Measurements from ENCODE around the gene CPXM1.
"Not testable (repeated sequence)": the region's sequence is repeated elsewhere in the genome, so short reads cannot be mapped to it uniquely, and the experiment has no call there.

CPXM1 gene

DNA sequence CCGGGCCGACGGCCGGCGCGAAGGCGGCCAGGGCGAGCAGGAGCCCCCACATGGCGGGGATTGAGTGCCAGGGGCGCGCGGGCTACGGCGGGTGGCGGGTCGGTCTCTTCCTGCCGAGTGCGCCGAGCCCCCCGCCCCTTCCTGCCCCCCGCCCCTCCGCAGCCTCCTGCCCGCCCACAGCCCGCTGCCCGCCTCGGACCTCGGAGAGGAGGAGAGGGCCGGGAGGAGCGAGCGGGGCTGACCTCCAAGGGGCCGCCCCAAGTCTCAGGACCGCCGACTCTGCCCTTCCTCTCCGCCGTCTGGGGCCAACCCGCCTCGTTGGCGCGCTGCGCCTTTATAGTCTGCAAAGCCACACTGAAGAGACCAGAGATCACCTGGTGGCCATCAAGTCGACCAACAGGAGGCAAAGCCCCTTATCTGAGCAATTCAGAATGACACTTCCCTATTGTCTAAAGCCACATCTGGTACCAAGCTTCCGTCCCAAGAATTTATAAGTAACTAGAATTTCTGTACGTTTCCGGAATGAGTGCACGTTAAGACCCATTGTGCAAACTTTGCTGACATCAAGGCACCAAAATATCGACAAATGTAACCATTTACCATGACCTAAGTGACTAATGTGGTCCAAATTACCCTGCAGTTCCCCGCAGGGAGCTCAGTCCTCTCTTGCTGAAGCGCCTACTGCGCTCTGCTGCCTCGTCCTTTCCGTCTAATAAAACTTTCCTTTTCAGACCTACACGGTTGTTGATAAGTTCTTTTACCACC lies at the start of gene CPXM1:
TSS of gene CPXM1 (minus strand) at position 107 of the 765 bp plus-strand sequence. CDS start at position 52, 55 bp downstream.
- DNase-seq (ENCODE audit: low spot score) = no peak

DNA sequence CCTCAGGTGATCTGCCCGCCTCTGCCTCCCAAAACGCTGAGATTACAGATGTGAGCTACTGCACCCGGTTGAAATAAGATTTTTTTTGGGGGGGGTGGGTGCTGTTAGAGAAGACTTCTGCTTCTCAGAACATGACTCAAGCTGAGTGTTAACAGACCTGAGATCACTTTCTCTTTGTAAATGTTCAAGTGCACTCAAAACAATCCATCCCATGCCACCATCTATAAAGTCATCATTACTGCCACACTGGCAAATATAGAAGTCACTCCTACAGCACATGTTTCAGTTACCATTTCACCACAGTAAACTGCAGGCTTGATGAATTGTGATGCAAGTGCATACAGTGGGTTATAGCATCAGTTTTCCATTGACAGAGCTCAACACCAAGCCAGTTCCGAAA lies 49.1 kb upstream of the CPXM1 start:
- DNase-seq (ENCODE audit: low spot score) = no peak

DNA sequence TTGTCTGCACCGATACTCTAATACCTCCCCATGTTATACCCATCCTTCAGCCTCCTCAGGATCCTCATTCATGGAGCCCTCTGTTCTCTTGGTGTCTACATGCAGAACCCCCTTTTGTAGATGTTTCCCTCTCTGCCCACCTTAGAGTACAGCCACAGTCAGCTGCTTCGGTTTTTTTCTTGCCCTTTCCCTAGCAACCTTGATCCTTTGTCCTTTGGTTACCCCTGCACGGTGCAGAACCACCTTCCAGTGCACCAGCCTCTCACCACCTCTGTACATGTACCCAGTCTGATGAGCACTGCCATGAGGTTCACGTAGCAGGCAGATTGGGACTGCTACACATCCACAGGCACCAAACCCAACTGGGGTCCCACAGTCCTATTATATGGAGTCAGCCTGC lies 47.4 kb upstream of the CPXM1 start:
- DNase-seq (ENCODE audit: low spot score) = no peak

DNA sequence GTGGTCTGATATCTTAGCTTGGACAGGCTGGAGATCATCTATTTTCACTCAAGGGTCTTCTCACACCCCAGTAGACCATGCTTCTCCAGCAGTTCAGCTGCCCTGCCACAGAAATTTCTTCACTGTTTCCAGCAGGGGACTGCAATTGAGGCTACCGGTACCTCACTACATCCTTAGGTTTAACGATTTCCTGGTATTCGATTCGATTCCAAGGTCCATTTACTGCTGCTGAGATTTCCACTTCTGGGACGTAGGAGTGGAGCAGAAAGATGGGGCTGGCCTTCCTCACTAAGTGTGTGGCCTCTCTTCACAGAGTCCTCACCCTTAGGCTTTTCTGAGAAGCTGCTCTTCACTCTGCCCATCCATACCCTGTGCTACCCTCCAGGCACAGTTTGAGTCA lies 46.3 kb upstream of the CPXM1 start:
- DNase-seq (ENCODE audit: low spot score) = no peak

DNA sequence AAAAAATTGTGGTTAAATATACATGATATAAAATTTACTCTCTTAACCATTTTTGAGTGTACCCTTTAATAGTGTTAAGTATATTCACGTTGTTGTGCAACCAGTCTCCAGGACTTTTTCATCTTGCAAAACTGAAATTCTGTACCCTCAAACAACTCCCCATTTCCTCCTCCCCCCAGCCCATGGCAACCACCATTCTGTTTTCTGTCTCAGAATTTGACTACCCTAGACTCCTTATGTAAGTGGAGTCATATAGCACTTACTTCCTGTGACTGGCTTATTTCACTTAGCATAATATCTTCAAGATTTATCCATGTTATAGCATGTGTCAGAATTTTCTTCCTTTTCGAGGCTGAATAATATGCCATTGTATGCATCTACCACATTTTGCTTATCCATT lies 45.2 kb upstream of the CPXM1 start:
- DNase-seq (ENCODE audit: low spot score) = no peak

DNA sequence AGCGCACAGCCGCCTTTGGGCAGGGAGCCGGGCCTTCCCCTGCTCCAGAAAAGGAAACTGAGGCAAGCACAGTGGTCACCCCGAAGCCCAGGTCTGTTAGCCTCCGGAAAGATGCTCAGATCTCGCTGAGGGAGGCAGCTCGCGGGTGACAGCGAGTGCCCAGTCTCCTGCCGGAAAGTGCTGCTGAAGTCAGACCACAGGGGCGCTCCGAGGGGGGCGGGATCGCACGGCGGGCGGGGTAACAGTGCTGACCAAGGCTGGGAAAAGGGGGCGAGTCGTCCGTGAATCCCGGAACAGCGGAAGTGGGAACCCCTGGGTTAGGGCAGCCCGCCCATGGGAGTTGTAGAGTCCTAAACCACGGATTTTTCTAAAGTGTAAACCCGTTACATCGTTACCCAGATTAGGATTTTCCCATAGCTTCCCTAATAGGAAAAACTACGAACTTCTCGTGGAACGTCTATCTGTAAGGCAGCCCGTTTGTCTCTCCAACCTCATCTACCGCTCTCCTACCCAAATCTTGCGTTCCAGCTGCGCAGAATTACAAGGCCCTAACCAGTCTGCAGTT lies 40.6 kb upstream of the CPXM1 start:
- no peak for DNase-seq (ENCODE audit: low spot score)

DNA sequence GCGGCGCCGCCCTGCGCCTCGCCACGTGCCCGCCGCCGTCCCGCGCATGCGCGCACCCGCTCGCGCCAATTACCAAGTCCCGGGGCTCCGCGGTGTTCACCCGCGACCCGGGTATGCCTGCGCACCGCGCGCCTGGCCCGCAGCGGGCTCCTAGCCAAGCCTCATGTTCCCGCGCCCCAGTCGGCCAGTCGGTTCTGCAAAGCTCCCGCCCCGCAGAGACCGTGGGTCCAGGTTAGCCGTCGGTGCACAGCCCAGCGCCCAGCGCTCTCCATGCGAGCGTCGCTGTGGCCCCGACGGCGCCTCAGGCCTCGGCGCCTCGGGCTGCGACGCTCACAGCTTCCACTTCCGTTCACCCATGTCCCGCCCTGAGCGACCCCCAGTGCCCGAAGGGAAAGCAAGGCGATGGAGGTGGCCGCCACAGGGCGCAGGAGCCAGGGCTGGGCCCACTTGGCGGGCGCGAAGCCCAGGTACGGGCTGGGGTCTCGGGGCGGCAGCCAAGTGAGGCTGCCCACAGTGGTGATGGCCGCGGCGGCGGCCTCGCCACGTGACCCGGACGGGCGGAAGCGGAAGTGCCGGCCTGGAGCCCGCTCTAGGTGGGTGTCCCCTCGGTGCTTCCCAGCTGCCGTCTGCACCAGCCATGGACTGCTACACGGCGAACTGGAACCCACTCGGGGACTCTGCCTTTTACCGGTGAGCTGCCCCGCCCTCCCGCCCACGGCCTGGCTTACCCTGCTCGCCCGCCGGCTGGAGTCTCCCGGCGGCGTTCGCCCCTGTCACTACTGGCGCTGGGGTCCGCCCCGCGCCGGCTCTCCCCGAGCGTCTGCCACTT lies 39.9 kb upstream of the CPXM1 start, which contains the start of the genes PCED1A and VPS16:
TSS of gene PCED1A (minus strand) at position 518 of the 829 bp plus-strand sequence. CDS start 743 bp downstream, outside the sequence.
TSS of gene VPS16 (plus strand) at position 608 of the 829 bp plus-strand sequence. CDS start at position 638, 30 bp downstream.
- DNase-seq (ENCODE audit: low spot score) = peak; percentile 85

DNA sequence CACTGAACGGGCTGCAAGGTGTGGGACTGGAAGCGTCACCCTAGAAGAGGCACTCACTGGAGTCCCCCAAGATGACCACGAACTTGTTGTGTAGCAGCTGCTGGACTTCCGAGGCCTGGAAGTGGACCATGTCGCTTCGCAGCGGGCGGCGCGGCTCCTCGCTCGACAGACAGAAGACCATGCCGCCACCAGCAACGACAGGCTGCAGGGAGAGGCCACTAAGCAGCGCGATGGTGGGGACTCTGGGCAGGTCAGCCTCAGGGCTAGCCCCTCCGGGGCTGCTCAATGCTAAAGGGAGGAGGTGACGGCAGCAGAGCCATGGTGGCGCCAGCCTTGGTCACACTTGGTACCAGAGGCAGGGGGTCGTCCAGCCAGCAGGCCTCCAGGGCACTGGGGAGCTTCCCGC lies 39.3 kb upstream of the CPXM1 start:
- no peak for DNase-seq (ENCODE audit: low spot score)

DNA sequence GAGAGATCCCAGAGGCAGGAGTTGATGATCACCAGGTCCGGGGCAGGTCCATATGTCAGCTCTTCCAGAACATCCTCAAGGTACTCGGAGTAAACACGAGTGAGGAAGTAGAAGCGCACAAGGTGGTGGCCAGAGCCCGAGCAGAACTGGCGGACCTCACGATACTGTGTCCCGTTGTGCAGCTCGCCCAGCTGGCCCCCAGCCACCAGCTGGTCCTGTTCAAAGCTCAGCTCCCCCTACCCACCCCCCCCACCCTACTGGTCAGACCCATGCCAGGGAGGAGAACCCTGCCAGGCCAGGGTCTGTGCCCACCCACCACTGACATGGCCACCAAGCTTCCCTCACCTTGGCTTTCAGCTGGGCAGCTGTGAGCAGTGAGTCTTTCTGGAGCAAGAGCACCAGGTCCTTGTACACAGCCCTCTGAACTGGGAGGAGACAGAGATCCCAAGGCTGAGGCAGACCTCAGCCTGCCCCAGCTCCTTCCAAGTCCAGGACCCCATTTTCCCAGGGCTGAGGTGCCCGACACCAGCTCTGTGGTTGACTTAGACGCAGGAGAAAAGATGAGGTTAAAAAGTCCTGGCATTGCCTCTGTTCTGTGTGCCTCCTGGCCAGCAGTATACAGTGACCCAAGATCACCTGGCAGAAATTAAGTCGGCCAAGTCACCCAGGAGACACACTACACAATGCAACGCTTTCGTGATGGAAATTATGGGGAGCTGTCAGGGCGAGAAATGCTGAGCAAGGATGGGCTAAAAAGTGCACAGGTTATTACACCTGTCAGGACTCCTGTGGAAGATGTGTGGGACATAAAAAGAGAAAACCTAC lies 38.6 kb upstream of the CPXM1 start:
- DNase-seq (ENCODE audit: low spot score) = no peak

DNA sequence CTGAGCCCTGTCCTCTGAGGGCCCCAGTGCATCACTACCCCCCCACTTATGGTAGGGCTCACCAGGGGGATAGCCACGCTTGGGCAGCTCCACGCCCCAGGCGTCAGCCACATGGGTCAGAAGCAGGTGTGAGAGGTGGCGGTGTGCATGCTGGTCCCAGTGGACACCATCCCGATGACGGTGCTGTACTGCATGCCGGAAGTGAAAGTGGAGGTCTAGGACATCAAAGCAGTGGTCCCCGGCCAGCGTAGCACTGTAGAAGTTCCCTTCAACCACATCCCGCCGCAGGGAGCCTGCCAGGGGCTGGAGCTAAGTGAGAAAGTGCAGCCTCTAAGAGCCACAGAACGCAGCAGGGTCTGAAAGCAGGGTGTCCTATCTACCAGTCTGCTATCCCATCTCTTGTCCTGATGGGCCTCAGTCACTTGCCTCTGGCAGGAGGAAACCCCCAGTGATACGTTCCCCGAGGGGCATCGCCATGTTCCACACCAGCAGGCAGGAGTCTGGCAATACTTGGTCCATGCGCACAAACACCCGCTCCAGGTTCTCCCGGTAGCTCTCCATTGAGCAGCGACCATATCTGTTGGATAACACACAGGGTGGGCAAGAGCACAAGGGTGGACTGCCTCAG lies 37.9 kb upstream of the CPXM1 start:
- no peak for DNase-seq (ENCODE audit: low spot score)

DNA sequence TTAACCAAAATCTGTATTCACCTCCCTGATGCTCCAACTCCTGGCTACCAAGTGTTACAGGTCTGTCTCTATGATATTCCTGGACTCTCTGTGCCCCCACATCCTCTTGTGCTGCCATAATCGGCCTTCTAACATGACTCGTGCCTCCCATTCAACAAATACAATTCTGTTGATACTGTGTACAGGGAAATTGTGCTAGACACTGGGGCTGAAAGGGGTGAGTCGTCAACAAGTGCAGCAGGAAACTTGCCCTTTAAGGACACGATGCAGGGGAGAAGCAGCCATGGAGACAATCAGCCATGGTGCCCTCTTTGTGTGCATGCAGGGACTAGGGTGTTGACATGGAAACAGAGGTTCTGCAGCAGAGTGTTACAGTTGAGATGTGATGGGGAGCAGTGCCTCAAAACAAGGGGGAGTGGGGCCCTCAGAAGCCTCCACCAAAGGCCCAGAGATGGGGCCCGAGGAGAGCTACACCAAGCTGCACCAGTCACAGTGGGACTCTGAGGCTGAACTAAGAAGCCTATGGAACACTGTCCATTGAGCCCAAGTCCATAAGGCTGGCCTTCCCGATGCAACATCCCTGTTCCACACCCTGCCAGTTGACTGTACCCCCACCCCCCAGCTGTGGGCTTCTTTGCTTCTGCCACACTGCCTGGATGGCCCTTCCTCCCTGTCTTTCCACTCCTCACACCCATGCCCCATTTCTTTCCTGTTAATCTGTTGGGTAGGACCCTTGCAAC lies 37.0 kb upstream of the CPXM1 start:
- DNase-seq (ENCODE audit: low spot score) = no peak

DNA sequence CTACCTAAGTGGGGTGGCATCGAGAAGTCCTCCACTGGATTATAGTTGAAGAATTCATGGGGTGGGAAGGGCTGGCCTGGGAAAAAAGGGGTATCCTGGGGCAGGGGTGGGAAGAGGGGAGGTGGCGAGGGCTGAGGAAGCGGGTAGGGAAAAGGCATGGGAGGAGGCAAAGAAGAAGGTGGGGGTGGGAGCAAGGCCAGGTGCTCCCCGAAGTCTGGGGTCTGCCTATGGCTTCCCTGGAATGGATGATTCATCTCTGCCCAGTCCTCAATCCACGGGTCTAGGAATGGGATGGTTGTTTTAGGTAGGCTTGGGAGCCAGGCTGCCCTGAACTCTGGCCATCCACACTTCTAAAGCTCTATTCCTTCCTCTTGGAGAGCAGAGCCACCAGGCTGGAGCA lies 35.6 kb upstream of the CPXM1 start:
- no peak for DNase-seq (ENCODE audit: low spot score)

DNA sequence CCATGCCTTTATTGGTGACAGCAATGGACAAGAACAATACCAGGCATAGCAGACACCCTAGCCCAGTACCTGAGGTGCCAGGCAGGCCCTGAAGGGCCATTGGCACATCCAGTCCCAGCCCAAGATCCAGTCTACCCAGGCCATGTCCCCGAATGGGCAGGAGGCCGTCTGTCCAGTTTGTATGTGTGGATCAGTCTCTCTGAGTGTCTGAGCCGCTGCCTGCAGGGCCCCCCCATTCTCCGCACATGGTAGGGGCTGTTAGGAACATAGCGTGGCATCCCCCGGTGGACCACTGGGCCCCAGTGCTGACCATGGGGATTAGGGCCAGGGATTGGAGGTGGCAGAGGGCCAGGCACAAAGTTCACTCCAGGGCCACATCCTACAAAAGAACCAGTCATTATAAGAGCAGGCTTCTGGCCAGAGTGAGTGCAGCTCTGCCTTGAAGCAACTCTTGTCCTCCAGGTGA lies 34.9 kb upstream of the CPXM1 start:
- DNase-seq (ENCODE audit: low spot score) = no peak

DNA sequence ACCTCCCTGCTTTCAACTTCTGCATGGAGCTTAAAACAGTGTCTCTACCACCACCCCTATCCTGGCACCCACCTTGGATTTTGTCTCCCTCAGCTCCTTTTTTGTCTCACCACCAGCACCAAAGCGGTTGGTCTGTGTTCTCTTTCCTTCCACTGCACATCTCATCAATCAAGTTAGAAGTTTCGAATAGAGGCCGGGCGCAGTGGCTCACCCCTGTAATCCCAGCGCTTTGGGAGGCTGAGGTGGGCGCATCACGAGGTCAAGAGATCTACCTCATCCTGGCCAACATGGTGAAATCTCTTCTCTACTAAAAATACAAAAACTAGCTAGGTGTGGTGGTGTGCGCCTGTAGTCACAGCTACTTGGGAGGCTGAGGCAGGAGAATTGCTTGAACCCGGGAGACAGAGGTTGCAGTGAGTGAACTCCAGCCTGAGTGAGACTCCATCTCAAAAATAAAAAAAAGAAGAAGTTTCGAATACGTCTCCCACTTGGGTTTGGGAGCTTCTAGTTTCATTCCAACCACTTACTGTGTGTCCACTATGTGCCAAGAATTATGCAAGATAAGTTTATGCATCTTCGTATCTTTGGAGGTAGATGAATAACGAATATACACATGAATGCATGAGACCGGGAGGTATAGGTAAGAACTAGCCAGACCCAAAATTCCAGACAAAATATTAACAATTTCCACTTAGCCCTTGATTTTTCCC lies 34.1 kb upstream of the CPXM1 start:
- DNase-seq (ENCODE audit: low spot score) = no peak

DNA sequence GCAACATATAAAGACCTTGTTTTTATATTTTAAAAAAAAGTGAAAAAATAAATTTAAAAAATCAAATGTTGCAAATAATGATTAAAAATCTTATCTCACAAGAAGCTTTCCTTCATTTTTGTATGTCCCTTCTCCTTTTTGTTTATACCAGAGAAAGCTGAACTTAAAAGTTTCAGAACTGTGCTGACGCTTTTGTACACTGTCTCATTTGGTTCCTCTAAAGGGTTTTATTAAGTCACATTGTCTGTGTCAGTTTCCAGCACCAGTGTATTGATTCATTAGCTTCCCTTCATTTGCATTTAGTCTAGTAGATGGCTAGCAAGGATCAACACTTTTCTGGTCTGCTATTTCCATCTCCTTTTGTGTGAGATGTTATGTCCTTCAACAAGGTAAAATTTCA lies 33.3 kb upstream of the CPXM1 start:
- DNase-seq (ENCODE audit: low spot score) = no peak

DNA sequence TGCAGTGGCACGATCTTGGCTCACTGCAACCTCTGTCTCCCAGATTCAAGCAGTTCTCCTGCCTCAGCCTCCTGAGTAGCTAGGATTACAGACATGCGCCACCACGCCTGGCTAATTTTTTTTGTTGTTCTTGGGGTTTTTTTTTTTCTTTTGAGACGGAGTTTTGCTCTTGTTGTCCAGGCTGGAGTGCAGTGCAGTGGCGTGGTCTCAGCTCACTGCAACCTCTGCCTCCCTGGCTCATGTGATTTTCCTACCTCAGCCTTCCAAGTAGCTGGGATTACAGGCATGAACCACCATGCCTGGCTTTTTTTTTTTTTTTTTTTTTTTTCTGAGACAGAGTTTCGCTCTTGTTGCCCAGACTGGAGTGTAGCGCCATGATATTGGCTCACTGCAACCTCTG lies 30.8 kb upstream of the CPXM1 start:
- not testable (repeated sequence) for DNase-seq (ENCODE audit: low spot score)

DNA sequence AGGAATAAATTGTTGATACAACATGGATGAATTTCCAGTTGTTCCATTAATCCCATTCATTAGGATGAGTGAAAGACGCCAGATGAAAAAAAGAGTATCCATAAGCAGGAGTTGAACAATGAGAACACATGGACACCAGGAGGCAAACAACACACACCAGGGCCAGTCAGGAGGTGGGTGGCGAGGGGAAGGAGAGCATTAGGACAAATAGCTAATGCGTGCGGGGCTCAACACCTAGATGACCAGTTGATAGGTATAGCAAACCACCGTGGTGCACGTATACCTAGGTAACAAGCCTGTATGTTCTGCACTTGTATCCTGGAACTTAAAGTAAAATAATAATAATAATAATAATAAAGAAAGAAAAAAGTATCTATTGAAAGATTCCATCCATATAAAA lies 28.9 kb upstream of the CPXM1 start:
- DNase-seq (ENCODE audit: low spot score) = no peak

DNA sequence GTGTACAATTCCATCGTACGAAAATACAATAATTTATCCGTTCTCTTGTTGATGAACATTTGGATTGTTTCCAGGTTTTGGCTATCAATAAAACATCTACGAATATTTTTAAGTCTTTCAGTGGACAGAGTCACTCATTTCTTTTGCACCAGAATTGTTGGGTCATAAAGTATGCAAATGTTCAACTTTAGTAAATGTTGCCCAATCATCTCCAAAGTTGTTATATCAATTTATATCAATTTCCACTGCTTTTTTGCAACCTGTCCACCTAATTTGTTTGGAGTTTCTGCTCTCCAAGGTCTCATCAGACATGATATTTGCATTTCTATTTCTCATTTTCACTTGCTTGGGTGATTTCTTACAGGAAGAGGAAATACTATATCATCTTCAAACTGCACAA lies 26.2 kb upstream of the CPXM1 start:
- no peak for DNase-seq (ENCODE audit: low spot score)

DNA sequence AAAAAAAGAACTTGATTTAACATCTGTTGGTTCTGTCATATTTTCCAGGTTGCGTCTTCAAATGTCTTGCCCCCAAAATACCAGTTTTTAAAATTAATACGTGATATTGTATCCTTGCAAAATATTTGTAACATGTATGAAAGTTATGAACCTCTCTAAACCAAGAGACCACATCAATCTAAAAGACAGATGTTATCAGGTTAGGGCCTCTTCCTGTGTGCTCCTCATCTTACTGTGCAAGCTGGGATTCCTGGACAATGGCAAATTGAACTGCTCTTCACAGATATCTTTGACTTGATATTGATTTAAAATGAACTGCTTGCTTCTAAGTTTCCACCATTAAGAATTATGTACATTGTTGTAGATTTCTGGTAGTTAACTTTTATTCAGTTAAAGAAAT lies 25.3 kb upstream of the CPXM1 start:
- DNase-seq (ENCODE audit: low spot score) = no peak

DNA sequence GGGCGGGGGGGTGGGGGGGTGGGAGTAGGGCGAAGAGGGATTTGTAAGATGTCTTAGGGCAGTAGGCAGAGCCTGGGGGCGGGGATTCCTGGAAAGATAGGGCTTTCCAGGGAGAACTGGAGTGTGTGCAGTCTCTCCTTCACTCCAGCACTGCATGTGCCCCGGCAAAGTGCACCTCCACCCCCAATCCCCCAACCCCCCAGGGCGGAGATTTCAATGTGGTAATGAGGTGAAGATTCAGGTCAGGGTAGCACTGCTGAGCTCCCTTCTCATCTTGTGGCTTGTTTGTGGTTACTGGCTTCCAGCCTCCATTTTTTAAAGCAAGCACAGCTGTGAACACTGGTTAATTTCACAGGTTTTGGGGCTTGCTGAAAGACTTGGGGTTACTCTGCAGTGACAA lies 21.6 kb upstream of the CPXM1 start:
- peak; percentile 48 for DNase-seq (ENCODE audit: low spot score)

All from CD4-positive, alpha-beta T cell treated with Interleukin-6 at 100 ng/mL for 8 hours (primary cell).